ENCODE data around the gene ADPRHL1.
"Not testable (repeated sequence)": the region's sequence is repeated elsewhere in the genome, so short reads cannot be mapped to it uniquely, and the experiment has no call there.

ADPRHL1 gene

GRCh38 chr13:113401452-113402415 is 51.6 kb downstream of the ADPRHL1 start:
- DNase-seq (ENCODE audit: low spot score) = no peak

GRCh38 chr13:113400621-113401451 is 52.5 kb downstream of the ADPRHL1 start:
- DNase-seq (ENCODE audit: low spot score) = no peak

DNA sequence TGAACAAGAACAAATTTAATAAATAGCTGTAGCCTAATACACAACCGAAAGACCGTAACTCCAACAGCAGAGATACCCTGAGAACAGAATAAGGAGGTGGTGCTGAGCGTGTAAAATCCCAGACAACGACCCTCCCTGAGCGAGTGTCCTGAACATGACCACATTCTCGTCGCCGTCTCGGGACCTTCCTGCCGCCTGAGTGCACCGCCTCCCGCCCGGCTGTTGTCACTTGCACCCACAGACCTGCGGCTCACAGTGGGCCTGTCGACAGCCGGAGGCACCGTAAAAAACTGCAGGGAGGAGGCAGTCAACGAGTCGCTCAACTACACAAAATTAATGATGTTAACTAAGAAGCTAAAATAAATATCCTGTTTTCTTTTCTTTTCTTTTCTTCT is 53.5 kb downstream of the ADPRHL1 start:
- DNase-seq (ENCODE audit: low spot score) = no peak

DNA sequence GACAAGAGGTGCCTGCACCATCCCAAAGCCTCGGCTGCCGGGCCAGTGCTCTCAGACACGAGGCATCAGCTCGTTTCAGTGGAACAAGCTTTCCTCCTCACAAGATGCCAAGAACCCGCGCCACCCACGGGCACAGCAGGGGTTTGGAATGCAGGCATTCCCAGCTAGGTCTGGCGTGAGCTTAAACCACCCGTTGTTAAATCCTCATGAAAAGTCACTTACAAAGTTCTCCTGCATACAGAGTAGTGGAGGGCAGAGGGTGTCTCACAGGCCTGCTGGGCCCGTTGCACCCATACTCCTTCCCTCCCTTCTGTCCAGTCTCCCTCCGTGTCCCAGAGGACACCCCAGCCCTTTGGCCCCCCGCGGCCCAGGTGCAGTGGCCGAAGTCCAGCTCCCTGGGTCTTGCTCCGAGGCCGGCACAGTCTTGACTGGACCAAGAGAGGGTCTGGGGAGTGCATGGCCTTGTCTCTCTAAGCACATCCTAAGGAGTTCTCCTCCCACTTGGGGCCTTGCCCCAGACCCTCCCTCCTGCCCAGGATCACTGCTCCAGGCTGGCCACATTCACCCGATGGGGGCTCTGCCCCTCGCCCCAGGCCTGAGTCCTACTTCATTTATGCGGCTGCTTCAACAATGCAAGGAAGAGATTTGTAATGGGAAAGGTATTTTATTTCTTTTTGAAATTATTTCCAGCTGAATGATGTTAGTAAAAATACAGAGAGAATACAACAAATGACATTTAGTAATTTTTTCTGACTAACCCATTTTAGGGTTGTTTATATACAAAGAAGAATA is 54.1 kb downstream of the ADPRHL1 start:
- DNase-seq (ENCODE audit: low spot score) = no peak

DNA sequence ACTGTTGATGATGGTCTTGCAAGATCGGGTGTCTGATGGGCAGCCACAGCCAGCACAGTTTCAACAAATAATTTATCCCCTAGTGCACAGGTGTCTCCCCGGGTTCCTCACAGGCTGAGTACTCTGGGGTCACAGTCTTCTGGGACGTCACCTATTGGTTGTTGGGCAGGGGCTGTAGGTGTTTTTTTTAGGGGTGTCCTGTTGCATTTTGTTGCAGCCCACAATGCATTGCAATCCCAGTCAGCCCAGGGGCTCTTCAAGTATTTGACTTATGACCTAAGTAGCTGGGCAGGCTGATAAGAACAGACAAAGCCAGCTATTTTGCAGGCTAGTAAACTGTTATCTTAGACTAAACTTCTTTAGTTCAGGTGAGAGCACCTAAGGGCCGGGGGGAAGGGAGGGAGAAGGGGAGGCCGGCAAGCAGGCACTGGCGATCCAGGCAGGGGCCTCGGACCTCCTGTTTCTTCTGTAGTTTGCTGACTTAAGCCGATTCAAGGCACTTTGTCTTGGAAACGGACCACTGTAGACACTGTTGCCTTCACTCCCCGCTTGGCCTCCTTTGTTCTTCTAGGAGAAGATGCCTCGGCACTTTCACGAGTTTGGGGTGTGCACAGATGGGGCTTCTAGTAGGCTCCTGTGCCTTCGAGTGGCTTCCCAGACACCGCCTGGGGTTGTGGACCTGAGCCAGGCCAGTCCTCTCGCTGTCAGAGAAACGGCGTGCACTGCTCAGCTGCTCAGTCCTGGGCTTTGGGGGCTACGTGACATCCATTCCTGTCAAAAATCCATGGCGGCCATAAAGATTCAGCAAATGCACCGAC is 55.5 kb downstream of the ADPRHL1 start:
- no peak for DNase-seq (ENCODE audit: low spot score)

GRCh38 chr13:113394339-113394640 is 59.0 kb downstream of the ADPRHL1 start:
- DNase-seq (ENCODE audit: low spot score) = no peak

DNA sequence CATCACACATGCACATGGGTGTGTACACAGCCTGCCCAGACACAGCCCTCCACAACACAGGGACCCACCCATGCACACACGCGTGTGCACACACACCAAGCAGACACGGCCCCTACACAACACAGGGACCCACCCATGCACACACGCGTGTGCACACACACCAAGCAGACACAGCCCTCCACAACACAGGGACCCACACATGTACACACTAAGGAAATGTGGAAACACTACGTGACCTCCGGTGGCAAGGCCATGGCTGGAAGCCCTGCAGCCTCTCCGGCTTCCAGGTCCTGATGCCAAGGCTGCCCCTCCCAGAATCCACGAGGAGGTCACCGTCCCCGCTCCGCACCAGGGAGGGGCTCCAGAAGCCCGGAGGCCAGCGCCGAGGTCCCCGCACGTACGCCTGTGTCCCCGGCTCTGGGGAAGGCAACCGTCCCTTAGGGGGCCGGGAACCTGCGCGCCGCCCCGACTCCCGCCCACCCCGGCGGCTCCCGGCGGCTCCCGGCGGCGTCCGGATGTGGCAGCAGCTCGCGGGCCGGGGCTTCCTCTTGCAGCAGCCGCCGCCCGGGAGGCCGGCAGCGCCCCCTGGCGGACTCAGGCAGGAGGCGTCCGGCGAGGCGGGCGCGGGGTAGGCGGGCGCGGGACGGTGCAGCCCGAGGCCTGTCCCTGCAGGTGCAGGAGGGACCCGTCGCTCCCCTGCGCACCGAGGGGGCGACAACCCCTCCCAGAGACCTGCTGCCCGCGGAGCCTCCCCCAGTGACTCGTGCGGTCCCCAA is 59.5 kb downstream of the ADPRHL1 start:
- DNase-seq (ENCODE audit: low spot score) = peak; percentile 89

- DNase-seq (ENCODE audit: low spot score) = no peak
Measured at GRCh38 chr13:113393226-113393562, 60.1 kb downstream of the ADPRHL1 start.

DNA sequence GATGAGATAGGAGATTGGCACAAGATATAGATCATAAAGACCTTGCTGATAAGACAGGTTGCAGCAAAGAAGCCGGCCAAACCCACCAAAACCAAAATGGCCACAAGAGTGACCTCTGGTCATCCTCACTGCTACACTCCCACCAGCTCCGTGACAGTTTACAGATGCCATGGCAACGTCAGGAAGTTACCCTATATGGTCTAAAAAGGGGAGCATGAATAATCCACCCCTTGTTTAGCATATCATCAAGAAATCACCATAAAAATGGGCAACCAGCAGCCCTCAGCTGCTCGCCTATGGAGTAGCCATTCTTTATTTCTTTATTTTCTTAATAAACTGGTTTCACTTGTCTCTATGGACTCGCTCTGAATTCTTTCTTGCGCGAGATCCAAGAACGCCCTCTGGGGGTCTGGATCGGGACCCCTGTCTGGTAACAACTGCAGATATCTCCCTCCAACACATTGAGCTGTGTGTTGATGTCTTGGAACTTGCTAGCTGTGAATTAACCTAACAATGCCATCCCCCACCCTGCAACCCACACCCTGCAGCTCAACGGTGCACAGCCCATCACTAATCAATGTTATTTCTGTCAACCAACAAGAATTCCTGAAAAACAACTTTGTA is 62.3 kb downstream of the ADPRHL1 start:
- no peak for DNase-seq (ENCODE audit: low spot score)

- not testable (repeated sequence) for DNase-seq (ENCODE audit: low spot score)
Measured at GRCh38 chr13:113389586-113389985, 63.7 kb downstream of the ADPRHL1 start.

GRCh38 chr13:113387396-113387795 is 65.9 kb downstream of the ADPRHL1 start:
- no peak for DNase-seq (ENCODE audit: low spot score)

GRCh38 chr13:113383089-113383488 is 70.2 kb downstream of the ADPRHL1 start:
- no peak for DNase-seq (ENCODE audit: low spot score)

GRCh38 chr13:113382542-113382941 is 70.7 kb downstream of the ADPRHL1 start:
- DNase-seq (ENCODE audit: low spot score) = not testable (repeated sequence)

GRCh38 chr13:113378825-113379224 is 74.5 kb downstream of the ADPRHL1 start:
- DNase-seq (ENCODE audit: low spot score) = no peak

DNA sequence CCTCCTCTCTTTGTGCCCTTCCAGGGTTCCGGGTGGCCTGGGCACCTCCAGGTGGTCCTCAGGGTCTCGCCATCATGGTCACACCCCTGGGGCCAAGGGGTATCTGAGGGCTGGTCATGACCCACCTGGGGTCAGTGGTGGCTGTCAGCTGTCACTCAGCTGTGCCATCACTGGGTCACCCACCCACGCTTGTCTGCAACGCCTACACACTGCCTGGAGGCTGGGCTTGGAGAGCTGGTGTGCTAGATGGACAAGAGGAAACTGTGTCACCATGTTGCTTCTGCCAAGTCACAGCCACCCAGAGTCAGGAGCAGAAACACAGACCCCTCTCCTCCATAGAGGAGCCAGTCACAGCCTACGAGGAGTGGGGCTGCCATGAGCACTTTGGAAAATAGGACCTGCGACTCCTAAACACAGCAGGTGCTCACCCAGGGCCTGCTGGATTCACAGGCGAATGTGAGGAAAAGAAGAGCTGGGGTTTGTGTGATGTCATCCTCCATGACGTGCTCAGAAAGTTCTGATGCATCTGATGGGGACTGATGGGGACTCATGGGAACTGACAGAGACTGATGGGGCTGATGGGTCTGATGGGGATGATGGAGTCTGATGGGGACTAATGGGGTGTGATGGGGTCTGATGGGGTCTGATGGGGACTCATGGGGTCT is 78.6 kb downstream of the ADPRHL1 start:
- no peak for DNase-seq (ENCODE audit: low spot score)

DNA sequence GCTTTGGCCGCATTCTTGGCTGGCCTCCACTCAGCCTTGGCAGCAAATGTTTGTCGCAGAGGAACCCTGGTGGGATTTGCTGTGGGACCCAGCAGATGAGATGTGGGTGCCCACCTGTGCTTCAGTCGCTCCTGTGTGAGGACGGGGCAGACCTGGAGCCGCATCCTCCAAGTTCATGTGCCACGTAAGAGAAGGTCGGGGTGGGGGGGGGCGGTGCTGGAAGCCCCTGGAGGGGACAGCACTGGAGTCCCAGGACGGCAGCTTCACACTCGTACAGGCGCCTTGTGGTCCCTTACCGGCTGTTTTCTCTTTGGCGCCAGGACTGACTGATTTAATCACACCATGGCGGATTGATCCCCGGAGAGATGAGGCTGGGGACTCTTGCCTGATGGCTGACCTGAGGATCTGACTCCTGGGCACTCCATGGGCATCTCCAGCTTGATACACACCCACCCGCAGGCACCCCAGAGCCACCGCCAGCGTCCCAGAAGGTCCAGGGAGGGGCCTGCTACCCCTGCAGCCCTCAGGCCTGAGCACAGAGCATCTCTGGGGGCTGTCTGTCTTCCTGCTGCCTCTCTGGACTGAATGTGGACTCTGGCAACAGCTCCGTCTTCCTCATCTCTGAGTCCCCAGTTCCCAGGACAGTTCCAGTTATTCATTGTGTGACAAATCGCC is 79.3 kb downstream of the ADPRHL1 start:
- DNase-seq (ENCODE audit: low spot score) = no peak

DNA sequence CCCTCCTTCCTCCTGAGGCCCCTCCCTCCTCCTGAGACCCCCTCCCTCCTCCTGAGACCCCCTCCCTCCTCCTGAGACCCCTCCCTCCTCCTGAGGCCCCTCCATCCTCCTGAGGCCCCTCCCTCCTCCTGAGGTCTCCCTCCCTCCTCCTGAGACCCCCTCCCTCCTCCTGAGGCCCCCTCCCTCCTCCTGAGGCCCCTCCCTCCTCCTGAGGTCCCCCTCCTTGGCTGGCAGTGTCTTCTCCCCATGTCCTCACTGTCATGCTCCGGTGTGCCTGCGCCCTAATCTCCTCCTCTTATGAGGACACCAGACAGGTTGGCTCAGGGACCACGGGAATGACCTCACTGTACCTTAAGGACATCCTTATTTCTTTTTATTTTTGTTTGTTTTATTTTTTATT is 81.6 kb downstream of the ADPRHL1 start:
- not testable (repeated sequence) for DNase-seq (ENCODE audit: low spot score)

GRCh38 chr13:113371061-113371460 is 82.2 kb downstream of the ADPRHL1 start:
- no peak for DNase-seq (ENCODE audit: low spot score)

DNA sequence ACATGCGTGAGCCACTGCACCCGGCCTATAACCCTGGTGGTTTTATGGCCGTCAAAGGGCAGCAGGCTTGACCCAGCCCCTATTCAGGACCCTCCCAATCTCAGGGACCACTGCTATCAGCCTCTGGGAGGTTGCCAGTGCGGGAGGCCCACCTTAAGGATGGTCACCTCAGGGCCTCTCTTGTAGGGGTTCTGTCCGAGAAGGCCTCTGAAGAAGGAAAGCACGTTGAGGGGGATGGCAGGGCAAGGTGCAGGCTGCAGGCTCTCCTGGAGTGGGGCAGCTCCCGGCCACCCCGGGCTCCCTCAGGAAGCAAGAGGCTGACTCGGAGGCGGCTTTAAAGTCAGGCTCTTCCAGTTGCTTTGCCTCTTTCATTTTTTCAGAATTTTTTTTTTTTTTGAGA is 83.4 kb downstream of the ADPRHL1 start:
- no peak for DNase-seq (ENCODE audit: low spot score)
